Measurements from ENCODE around the gene TNFRSF4. TPM values are rescaled to one million over a fixed set of nuclear protein-coding genes. Genes with fewer than 3 reads are reported as not detected.

The TNFRSF4 gene
- total and polyA plus RNA-seq, 2 of the 8 experiments (the other 6 are each of a cell fraction or from before 2014, with no cell fraction given) = 0.06 TPM; not detected in 1

- TF ChIP-seq SIN3A (conservative IDR thresholded peaks at IDR 0.05 in 1 of 2, IDR thresholded peaks at IDR 0.05 in 1 of 2; ENCODE audit: low read depth in 1 of 2, low read length in 2 of 2) (no peak), CHD7 (IDR thresholded peaks at IDR 0.05; ENCODE audit: insufficient replicate concordance, low read length) (no peak), TAF1 (IDR thresholded peaks at IDR 0.05; ENCODE audit: low read depth, low read length) (no peak), ZNF274 (IDR thresholded peaks at IDR 0.05; ENCODE audit: borderline replicate concordance, extremely low read depth, low read length) (no peak)
Measured at GRCh38 chr1:1191734-1192133, 22.2 kb downstream of the TNFRSF4 start (continued).
